ENCODE data around the gene ANKS3. TPM values are rescaled to one million over a fixed set of nuclear protein-coding genes. Genes with fewer than 3 reads are reported as not detected.

The ANKS3 gene
- polyA plus RNA-seq, 1 of the 3 experiments (the other 2 are of a cell fraction), result 42.2 TPM

- peaks cover 9 to 47% of the 10 kb centered on the region in 2 experiments for H3K36me3 ChIP-seq (replicated peaks in 1 of 2; ENCODE audit: control insufficient read depth in 1 of 2, insufficient read depth in 2 of 2, low read length in 1 of 2)
- CTCF ChIA-PET, result interaction anchor here (0.8 kb wide), 1 partner anchor 31 kb away, joined by 3 read pairs; the partner anchor contains the start of gene MGRN1
- H3K4me2 ChIP-seq, result no peak overlapping the region
- TF ChIP-seq USF1 (IDR thresholded peaks at IDR 0.05; ENCODE audit: borderline replicate concordance, low read depth) (no peak), GATA2 (CRISPR knock-in tag; IDR thresholded peaks at IDR 0.05) (no peak)
- peaks cover 9% of the 10 kb centered on the region; the same call in 1 of the 2 replicates for H4K20me1 ChIP-seq (ENCODE audit: insufficient read depth)
- no peak for DNase-seq
- POLR2A ChIA-PET, result no interaction called here
- no peak overlapping the region for H2AFZ ChIP-seq (ENCODE audit: low read depth)
- H3K9me3 ChIP-seq, result no peaks in the 10 kb centered on the region
- no peaks in the 10 kb centered on the region for H3K9me2 ChIP-seq
- H3K27ac ChIP-seq (ENCODE audit: low read depth in 2 of 2, low read length in 1 of 2), result no peak overlapping the region
- H3K4me1 ChIP-seq (ENCODE audit: control insufficient read depth in 1 of 2, insufficient read depth in 2 of 2, low read depth in 1 of 2, low read length in 1 of 2), result no peaks in the 10 kb centered on the region
- WGBS (ENCODE audit: low lambda C conversion rate), result 97% methylated on average over 6 of the region's 12 CpGs
- no peak overlapping the region for H3K4me3 ChIP-seq (ENCODE audit: low read depth in 2 of 2, low read length in 1 of 2)
- no peaks in the 10 kb centered on the region for H3F3A ChIP-seq (replicated peaks; ENCODE audit: insufficient read depth)
- no peak overlapping the region for H3K9ac ChIP-seq
- peaks cover 9% of the 10 kb centered on the region for H3K79me2 ChIP-seq (ENCODE audit: insufficient read depth)
- H3K27me3 ChIP-seq (ENCODE audit: insufficient read depth), result no peaks in the 10 kb centered on the region
Observed at GRCh38 chr16:4654964-4655590, 79.0 kb downstream of the ANKS3 start.

- no peak overlapping the region for H3K27ac ChIP-seq (ENCODE audit: low read depth in 2 of 2, low read length in 1 of 2)
- no peaks in the 10 kb centered on the region for H3K9me3 ChIP-seq
- ChIA-PET CTCF (no interaction called here), POLR2A (no interaction called here)
- H3K79me2 ChIP-seq (ENCODE audit: insufficient read depth), result peaks cover 16% of the 10 kb centered on the region
- no peaks in the 10 kb centered on the region for H3F3A ChIP-seq (replicated peaks; ENCODE audit: insufficient read depth)
- TF ChIP-seq TCF12 (IDR thresholded peaks at IDR 0.05) (no peak), JUND (IDR thresholded peaks at IDR 0.05) (no peak), YY1 (IDR thresholded peaks at IDR 0.05; ENCODE audit: low read depth) (no peak), RCOR1 (IDR thresholded peaks at IDR 0.05; ENCODE audit: low read length) (no peak)
- H3K4me1 ChIP-seq (ENCODE audit: control insufficient read depth in 1 of 2, insufficient read depth in 2 of 2, low read depth in 1 of 2, low read length in 1 of 2), result no peaks in the 10 kb centered on the region
- no peak overlapping the region for H3K9ac ChIP-seq
- H3K36me3 ChIP-seq (replicated peaks in 1 of 2; ENCODE audit: control insufficient read depth in 1 of 2, insufficient read depth in 2 of 2, low read length in 1 of 2), result peaks cover 9 to 44% of the 10 kb centered on the region in 2 experiments
- H3K9me2 ChIP-seq, result no peaks in the 10 kb centered on the region
- no peak overlapping the region for H3K4me3 ChIP-seq (ENCODE audit: low read depth in 2 of 2, low read length in 1 of 2)
- H2AFZ ChIP-seq (ENCODE audit: low read depth), result no peak overlapping the region
- H4K20me1 ChIP-seq (ENCODE audit: insufficient read depth), result peaks cover 13% of the 10 kb centered on the region; the same call in 1 of the 2 replicates
- 90% methylated on average over 16 of the region's 16 CpGs for WGBS (ENCODE audit: low lambda C conversion rate)
- no peak for DNase-seq
- no peaks in the 10 kb centered on the region for H3K27me3 ChIP-seq (ENCODE audit: insufficient read depth)
- H3K4me2 ChIP-seq, result no peak overlapping the region
Observed at GRCh38 chr16:4654011-4654963, 79.8 kb downstream of the ANKS3 start.

- Histone ChIP-seq H3K4me3 (ENCODE audit: low read depth in 2 of 2, low read length in 1 of 2) (no peak overlapping the region), H2AFZ (ENCODE audit: low read depth) (no peak overlapping the region), H3K9me2 (no peaks in the 10 kb centered on the region), H3K9me3 (no peaks in the 10 kb centered on the region), H3K79me2 (ENCODE audit: insufficient read depth) (peaks cover 22% of the 10 kb centered on the region), H3K4me1 (ENCODE audit: control insufficient read depth in 1 of 2, insufficient read depth in 2 of 2, low read depth in 1 of 2, low read length in 1 of 2) (no peaks in the 10 kb centered on the region), H3F3A (replicated peaks; ENCODE audit: insufficient read depth) (no peaks in the 10 kb centered on the region), H4K20me1 (ENCODE audit: insufficient read depth) (peaks cover 21% of the 10 kb centered on the region), H3K4me2 (no peak overlapping the region), H3K27ac (ENCODE audit: low read depth in 2 of 2, low read length in 1 of 2) (no peak overlapping the region), H3K9ac (no peak overlapping the region), H3K27me3 (ENCODE audit: insufficient read depth) (no peaks in the 10 kb centered on the region), H3K36me3 (replicated peaks in 1 of 2; ENCODE audit: control insufficient read depth in 1 of 2, insufficient read depth in 2 of 2, low read length in 1 of 2) (peaks cover 12 to 41% of the 10 kb centered on the region in 2 experiments)
- POLR2A ChIA-PET, result no interaction called here
- no CpG with 5 or more reads among the region's 25 CpGs for WGBS (ENCODE audit: low lambda C conversion rate)
- no peak for DNase-seq
- CTCF ChIA-PET, result interaction anchor here (1.6 kb wide), 1 partner anchor 18 kb away, joined by 7 read pairs; no protein-coding TSS in a partner anchor
- TF ChIP-seq RXRA (IDR thresholded peaks at IDR 0.05; ENCODE audit: borderline replicate concordance, low read depth) (no peak), CHD2 (IDR thresholded peaks at IDR 0.05; ENCODE audit: low read length, partially characterized antibody) (no peak), FOSL2 (IDR thresholded peaks at IDR 0.05; ENCODE audit: borderline replicate concordance, low read depth) (no peak), IRF3 (IDR thresholded peaks at IDR 0.05; ENCODE audit: low read depth, low read length) (no peak), RCOR1 (IDR thresholded peaks at IDR 0.05; ENCODE audit: low read length) (no peak), TEAD4 (IDR thresholded peaks at IDR 0.05; ENCODE audit: borderline replicate concordance, insufficient read depth) (no peak), RAD21 (IDR thresholded peaks at IDR 0.05; ENCODE audit: low read length) (no peak), GATA2 (CRISPR knock-in tag; IDR thresholded peaks at IDR 0.05) (no peak), MAX (IDR thresholded peaks at IDR 0.05; ENCODE audit: low read depth) (no peak), RFX5 (IDR thresholded peaks at IDR 0.05; ENCODE audit: low read length) (no peak), USF1 (IDR thresholded peaks at IDR 0.05; ENCODE audit: borderline replicate concordance, low read depth) (no peak)
Observed at GRCh38 chr16:4652561-4652960, 81.5 kb downstream of the ANKS3 start.
